Measurements from ENCODE around the gene CISD2.

Gene CISD2

DNA sequence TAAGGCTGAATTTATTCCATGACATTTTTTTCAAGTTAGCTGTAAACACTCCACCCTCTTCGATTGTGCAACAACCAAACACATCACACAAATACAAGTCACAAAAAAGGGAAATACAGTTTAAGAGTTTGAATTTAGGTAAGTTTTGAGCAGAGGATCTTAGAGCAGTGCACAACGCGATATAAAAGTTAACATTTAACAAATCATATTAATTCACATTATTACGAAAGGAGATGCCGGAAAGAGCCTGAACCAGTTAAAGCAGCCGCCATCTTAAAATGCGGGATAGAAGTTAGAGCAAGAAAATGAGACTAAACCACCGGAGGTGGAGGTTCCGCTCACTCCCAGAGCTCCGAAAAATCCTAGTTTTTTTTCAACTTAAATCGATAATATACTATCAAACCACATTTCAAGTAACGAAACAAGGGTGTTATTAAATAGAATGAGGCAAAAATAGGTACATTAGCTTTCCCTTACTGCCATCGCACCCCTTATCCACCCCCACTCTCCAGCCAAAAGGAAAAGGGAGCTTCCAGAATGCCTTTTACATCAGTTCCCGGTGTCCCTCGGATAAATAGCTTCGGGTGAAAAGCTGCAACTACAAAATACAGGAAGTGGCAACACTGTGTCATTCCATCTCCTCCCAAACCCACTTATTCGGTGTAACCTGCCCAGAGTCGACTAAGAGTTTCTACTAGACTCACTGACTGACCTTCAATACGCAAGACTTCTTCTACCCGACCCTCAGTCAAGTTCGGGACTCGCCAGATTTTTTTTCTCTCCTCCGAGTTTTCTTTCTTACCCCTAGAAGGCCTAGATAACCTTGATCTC is 43.3 kb upstream of the CISD2 start:
- peak overlapping the region; percentile 99 for H3K27ac ChIP-seq
- DNase-seq: peak; percentile 56
- TF ChIP-seq, protein P1, sequence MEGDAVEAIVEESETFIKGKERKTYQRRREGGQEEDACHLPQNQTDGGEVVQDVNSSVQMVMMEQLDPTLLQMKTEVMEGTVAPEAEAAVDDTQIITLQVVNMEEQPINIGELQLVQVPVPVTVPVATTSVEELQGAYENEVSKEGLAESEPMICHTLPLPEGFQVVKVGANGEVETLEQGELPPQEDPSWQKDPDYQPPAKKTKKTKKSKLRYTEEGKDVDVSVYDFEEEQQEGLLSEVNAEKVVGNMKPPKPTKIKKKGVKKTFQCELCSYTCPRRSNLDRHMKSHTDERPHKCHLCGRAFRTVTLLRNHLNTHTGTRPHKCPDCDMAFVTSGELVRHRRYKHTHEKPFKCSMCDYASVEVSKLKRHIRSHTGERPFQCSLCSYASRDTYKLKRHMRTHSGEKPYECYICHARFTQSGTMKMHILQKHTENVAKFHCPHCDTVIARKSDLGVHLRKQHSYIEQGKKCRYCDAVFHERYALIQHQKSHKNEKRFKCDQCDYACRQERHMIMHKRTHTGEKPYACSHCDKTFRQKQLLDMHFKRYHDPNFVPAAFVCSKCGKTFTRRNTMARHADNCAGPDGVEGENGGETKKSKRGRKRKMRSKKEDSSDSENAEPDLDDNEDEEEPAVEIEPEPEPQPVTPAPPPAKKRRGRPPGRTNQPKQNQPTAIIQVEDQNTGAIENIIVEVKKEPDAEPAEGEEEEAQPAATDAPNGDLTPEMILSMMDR (IDR thresholded peaks at IDR 0.05; ENCODE audit: low read depth, low read length, missing control alignments): no peak
- H3K36me3 ChIP-seq (replicated peaks): peaks cover 7% of the 10 kb centered on the region
- H3K27me3 ChIP-seq (replicated peaks): no peaks in the 10 kb centered on the region
- in situ Hi-C loops (cut with HindIII; ENCODE audit: low pct_ligation_motif_present, low sequenced_read_pairs): no loop called here
- H3K4me3 ChIP-seq (ENCODE audit: low read depth, low read length): peak overlapping the region; percentile 69

DNA sequence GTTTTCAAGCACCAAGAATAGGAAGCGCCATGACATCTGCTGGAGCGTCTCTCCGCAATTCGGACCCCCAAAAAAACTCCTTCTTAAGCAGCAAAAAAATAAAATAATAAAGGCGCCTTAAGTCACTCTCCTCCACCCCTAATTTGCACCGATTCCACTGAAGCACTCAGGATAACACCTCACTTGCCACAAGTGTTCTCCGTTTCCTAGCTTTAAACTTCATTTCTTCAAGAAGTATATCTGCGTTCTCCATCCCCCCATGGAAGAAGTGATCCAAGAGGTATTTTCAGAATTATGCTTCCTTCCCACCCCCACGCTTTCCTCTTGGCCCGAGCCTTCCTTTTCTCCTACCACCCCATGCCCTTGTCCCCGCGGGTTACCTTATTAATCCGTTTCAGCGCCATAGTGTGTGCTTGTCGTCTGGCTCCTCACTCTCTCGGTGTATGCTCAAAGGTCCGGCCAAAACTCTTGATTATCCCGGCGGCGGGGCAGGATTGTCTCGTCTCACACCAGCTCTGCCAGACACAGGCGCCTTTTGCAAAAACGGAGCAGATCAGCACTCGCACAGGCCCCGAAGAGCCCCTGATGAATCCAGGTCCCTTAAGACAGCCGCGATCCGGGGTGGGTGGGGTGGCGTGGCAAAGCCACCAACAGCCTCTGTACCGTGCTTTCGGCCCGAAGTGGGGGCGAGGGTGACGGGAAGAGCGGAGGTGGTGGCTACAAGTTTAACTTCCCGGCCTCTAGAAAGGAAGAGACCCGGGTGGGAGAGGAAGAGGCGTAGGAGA is 42.5 kb upstream of the CISD2 start:
- Histone ChIP-seq H3K4me3 (ENCODE audit: low read depth, low read length) (peak overlapping the region; percentile 69), H3K36me3 (replicated peaks) (peaks cover 7% of the 10 kb centered on the region), H3K27ac (peak overlapping the region; percentile 99), H3K27me3 (replicated peaks) (no peaks in the 10 kb centered on the region)
- TF ChIP-seq, protein P1 (IDR thresholded peaks at IDR 0.05; ENCODE audit: low read depth, low read length, missing control alignments): no peak
- in situ Hi-C loops (cut with HindIII; ENCODE audit: low pct_ligation_motif_present, low sequenced_read_pairs): no loop called here
- DNase-seq: no peak

DNA sequence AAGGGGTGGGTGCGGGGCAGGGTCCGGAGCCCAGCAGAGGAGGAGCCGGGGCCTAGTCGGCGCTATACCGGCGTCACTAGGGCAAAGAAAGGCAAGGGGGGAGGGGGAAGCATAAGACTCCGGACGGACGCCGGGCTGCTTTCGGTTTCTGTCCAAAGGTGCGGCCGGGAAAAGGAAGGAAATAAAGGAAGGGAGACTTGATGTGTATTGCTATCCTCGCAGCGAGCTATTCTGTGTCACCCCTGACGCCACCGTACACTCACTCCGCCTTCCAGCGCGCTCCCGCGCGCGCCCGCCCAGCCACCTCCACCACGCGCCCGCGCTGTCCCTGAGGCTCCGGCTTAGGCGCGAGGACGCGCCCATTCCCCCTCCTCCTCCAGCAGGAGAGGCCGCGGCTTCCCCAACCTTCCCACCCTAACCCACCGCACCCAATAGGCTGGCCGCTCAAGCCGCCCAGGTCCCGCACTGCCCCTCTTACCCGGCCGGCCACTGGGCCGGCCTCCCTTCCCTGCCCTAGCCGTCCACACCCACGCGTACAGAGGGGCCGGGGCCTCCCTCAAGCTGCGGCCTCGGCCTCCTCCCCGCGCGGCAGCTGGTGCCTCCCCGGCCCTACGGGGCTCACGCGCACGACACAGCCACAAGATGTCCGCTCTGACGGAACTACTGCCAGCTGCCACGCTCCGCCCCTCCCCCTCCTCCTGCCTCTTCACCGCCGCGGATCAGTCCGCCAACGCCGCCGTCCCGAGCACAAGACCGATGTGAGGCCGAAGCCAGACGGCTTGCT is 41.7 kb upstream of the CISD2 start, which contains the start of gene UBE2D3:
Gene UBE2D3, minus strand, starts transcription at position 662 of the 784 bp plus-strand sequence. CDS start 1,043 bp downstream, outside the sequence.
- TF ChIP-seq, protein P1 (IDR thresholded peaks at IDR 0.05; ENCODE audit: low read depth, low read length, missing control alignments): peak; percentile 25
- H3K27me3 ChIP-seq (replicated peaks): no peaks in the 10 kb centered on the region
- H3K4me3 ChIP-seq (ENCODE audit: low read depth, low read length): peak within 1 kb of the TSS; percentile 69
- in situ Hi-C loops (cut with HindIII; ENCODE audit: low pct_ligation_motif_present, low sequenced_read_pairs): no loop called here
- peak within 1 kb of the TSS; percentile 99 for H3K27ac ChIP-seq
- peaks cover 7% of the 10 kb centered on the region for H3K36me3 ChIP-seq (replicated peaks)
- peak; percentile 94 for DNase-seq

DNA sequence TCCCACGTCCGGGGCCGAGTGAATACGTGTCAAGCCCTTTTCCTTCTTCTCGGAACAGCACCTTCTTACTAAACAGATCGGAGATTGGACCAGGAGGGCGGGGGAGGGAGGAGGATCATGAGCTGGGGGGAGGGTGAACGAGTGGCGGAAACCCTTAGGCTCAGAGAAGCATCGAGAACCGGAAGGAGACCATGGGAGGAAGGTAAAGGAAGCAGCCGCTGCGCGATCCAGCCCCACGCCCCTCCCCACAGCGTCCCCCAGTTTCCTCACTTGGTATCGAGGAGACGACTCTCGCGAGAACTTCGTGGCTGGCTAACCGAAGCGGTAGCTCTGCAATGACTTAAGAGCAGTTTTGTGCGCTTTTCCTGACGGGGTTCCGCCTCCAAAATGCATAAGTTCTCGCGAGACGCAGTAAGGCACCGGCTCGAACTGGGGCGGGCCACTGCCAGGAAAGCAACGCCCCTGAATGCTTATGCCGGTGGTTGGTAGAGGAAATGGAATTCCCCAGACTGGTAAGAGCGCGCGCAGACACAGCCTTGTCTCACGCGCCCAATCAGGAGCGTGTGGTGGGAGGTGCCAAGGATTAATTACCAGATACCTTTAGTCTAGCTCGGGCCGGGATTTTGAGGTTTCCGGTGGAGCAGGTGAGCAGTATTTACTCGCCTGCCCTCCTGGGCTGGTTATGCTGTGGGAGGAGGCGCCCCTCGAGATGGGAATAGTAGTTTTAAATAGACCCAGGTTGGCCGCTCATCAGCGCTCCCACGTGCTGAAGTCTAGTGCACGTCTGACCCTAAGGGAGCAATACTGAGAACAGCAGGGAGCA is 40.9 kb upstream of the CISD2 start:
- in situ Hi-C loops (cut with HindIII; ENCODE audit: low pct_ligation_motif_present, low sequenced_read_pairs): no loop called here
- peaks cover 7% of the 10 kb centered on the region for H3K36me3 ChIP-seq (replicated peaks)

More for the DNA sequence above, 40.9 kb upstream of the CISD2 start:
- peak overlapping the region; percentile 99 for H3K27ac ChIP-seq
- peak; percentile 100 for DNase-seq
- H3K4me3 ChIP-seq (ENCODE audit: low read depth, low read length): peak overlapping the region; percentile 69
- TF ChIP-seq, protein P1 (IDR thresholded peaks at IDR 0.05; ENCODE audit: low read depth, low read length, missing control alignments): peak; percentile 9
- H3K27me3 ChIP-seq (replicated peaks): no peaks in the 10 kb centered on the region
